GM21515 (cell line): ENCODE results near the gene RNF187.
"Not testable (repeated sequence)": the region's sequence is repeated elsewhere in the genome, so short reads cannot be mapped to it uniquely, and the experiment has no call there.

Experiments
- ATAC-seq: cut with Tn5 transposase; IDR thresholded peaks from one replicate; pipeline ENCODE4 v1.9.1; 2021; ENCODE audit not compliant: unreplicated experiment

Gene RNF187

GRCh38 chr1:228459091-228459993 lies 27.8 kb upstream of the RNF187 start:
- peak; percentile 25 for ATAC-seq

GRCh38 chr1:228460821-228461220 lies 26.4 kb upstream of the RNF187 start:
- ATAC-seq: no peak

GRCh38 chr1:228462560-228462959 lies 24.6 kb upstream of the RNF187 start:
- no peak for ATAC-seq

- no peak for ATAC-seq
Measured at GRCh38 chr1:228463009-228463558, 24.1 kb upstream of the RNF187 start.

GRCh38 chr1:228463559-228464455 lies 23.4 kb upstream of the RNF187 start:
- peak; percentile 60 for ATAC-seq

GRCh38 chr1:228464487-228464983 lies 22.6 kb upstream of the RNF187 start:
- ATAC-seq: peak; percentile 82

GRCh38 chr1:228465141-228465540 lies 22.0 kb upstream of the RNF187 start:
- ATAC-seq: no peak

GRCh38 chr1:228465571-228466146 lies 21.5 kb upstream of the RNF187 start:
- ATAC-seq: no peak

GRCh38 chr1:228468188-228468587 lies 19.0 kb upstream of the RNF187 start:
- ATAC-seq: not testable (repeated sequence)

- ATAC-seq: no peak
Measured at GRCh38 chr1:228469413-228470162, 17.6 kb upstream of the RNF187 start.

- ATAC-seq: no peak
Measured at GRCh38 chr1:228471154-228471761, 15.9 kb upstream of the RNF187 start.

- no peak for ATAC-seq
Measured at GRCh38 chr1:228471762-228472398, 15.3 kb upstream of the RNF187 start.

GRCh38 chr1:228472655-228473054 lies 14.5 kb upstream of the RNF187 start:
- ATAC-seq: no peak

GRCh38 chr1:228474507-228474906 lies 12.7 kb upstream of the RNF187 start:
- no peak for ATAC-seq

- ATAC-seq: no peak
Measured at GRCh38 chr1:228475812-228476211, 11.4 kb upstream of the RNF187 start.

GRCh38 chr1:228477263-228477662 lies 9.9 kb upstream of the RNF187 start:
- ATAC-seq: no peak

- no peak for ATAC-seq
Measured at GRCh38 chr1:228478326-228478725, 8.9 kb upstream of the RNF187 start.

- ATAC-seq: peak; percentile 61
Measured at GRCh38 chr1:228478912-228479711, 8.1 kb upstream of the RNF187 start.
